Measurements from ENCODE around the gene CMTM2. TPM values are rescaled to one million over a fixed set of nuclear protein-coding genes. Genes with fewer than 3 reads are reported as not detected.

Gene CMTM2
- total and polyA plus RNA-seq, 9 of the 15 experiments (the other 6 are each of a cell fraction or from before 2014, with no cell fraction given) = not detected

DNA sequence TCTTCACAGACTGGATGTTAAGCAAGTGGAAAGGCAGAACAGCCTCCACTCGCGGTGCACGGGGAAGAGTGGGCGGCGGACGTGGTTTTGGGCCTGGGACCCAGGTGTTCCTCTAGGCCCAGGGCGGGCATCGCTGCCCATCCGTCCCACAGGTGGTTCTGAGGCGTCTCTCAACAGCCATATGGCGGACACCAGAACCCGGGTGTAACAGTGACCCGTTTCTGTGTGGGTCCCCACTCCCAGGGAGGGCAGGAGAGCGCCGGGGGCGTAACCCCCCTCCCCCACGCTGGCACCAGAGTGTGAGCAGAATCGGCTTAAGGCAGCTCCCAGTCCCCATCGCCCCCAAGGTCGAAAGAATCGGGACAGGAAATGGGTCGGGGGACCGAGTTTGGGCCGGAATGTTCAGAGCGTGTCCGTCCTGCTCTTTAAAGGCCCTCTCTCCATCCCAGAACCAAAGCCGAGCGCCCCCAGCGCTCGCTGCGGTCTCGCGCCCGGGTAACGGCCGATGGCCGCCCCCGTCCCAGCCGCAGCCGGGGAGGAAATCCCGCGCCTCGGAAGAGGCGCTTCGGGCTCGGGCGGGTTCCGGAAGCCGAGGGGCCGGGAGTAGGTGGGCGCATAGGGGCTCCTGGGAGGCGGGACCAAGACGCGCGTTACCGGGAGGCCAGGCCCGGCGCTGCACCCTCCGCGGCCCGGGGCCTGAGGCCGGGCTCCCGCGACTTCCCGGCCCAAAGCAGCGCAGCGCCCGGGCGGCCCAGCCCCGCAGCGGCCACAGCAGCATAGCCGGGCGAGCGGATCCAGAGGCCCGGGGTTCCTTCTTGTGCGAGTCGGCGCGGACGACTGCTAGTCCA, 29.8 kb upstream of the CMTM2 start, which contains the start of gene TK2 (continued):
- TF ChIP-seq HDAC2 (IDR thresholded peaks at IDR 0.05) (0 out of 2 replicates have a peak, but pooled peaks have one; percentile 18), ILF3 (IDR thresholded peaks at IDR 0.05; ENCODE audit: borderline replicate concordance) (peak; percentile 74; the same call in 1 of the 2 replicates), SNIP1 (IDR thresholded peaks at IDR 0.05; ENCODE audit: low read depth) (no peak), PURB (CRISPR knock-in tag; IDR thresholded peaks at IDR 0.05; ENCODE audit: low read depth) (no peak), MAFF (IDR thresholded peaks at IDR 0.05; ENCODE audit: low read length) (no peak)
- TF ChIP-seq, protein P1, sequence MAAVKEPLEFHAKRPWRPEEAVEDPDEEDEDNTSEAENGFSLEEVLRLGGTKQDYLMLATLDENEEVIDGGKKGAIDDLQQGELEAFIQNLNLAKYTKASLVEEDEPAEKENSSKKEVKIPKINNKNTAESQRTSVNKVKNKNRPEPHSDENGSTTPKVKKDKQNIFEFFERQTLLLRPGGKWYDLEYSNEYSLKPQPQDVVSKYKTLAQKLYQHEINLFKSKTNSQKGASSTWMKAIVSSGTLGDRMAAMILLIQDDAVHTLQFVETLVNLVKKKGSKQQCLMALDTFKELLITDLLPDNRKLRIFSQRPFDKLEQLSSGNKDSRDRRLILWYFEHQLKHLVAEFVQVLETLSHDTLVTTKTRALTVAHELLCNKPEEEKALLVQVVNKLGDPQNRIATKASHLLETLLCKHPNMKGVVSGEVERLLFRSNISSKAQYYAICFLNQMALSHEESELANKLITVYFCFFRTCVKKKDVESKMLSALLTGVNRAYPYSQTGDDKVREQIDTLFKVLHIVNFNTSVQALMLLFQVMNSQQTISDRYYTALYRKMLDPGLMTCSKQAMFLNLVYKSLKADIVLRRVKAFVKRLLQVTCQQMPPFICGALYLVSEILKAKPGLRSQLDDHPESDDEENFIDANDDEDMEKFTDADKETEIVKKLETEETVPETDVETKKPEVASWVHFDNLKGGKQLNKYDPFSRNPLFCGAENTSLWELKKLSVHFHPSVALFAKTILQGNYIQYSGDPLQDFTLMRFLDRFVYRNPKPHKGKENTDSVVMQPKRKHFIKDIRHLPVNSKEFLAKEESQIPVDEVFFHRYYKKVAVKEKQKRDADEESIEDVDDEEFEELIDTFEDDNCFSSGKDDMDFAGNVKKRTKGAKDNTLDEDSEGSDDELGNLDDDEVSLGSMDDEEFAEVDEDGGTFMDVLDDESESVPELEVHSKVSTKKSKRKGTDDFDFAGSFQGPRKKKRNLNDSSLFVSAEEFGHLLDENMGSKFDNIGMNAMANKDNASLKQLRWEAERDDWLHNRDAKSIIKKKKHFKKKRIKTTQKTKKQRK (IDR thresholded peaks at IDR 0.05; ENCODE audit: borderline replicate concordance, low read depth, low read length) = no peak
- TF ChIP-seq, protein P2, sequence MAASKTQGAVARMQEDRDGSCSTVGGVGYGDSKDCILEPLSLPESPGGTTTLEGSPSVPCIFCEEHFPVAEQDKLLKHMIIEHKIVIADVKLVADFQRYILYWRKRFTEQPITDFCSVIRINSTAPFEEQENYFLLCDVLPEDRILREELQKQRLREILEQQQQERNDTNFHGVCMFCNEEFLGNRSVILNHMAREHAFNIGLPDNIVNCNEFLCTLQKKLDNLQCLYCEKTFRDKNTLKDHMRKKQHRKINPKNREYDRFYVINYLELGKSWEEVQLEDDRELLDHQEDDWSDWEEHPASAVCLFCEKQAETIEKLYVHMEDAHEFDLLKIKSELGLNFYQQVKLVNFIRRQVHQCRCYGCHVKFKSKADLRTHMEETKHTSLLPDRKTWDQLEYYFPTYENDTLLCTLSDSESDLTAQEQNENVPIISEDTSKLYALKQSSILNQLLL (CRISPR knock-in tag; IDR thresholded peaks at IDR 0.05; ENCODE audit: borderline replicate concordance) = no peak
- TF ChIP-seq, protein P3, sequence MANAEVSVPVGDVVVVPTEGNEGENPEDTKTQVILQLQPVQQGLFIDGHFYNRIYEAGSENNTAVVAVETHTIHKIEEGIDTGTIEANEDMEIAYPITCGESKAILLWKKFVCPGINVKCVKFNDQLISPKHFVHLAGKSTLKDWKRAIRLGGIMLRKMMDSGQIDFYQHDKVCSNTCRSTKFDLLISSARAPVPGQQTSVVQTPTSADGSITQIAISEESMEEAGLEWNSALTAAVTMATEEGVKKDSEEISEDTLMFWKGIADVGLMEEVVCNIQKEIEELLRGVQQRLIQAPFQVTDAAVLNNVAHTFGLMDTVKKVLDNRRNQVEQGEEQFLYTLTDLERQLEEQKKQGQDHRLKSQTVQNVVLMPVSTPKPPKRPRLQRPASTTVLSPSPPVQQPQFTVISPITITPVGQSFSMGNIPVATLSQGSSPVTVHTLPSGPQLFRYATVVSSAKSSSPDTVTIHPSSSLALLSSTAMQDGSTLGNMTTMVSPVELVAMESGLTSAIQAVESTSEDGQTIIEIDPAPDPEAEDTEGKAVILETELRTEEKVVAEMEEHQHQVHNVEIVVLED (CRISPR knock-in tag; IDR thresholded peaks at IDR 0.05) = no peak
- TF ChIP-seq, protein P4, sequence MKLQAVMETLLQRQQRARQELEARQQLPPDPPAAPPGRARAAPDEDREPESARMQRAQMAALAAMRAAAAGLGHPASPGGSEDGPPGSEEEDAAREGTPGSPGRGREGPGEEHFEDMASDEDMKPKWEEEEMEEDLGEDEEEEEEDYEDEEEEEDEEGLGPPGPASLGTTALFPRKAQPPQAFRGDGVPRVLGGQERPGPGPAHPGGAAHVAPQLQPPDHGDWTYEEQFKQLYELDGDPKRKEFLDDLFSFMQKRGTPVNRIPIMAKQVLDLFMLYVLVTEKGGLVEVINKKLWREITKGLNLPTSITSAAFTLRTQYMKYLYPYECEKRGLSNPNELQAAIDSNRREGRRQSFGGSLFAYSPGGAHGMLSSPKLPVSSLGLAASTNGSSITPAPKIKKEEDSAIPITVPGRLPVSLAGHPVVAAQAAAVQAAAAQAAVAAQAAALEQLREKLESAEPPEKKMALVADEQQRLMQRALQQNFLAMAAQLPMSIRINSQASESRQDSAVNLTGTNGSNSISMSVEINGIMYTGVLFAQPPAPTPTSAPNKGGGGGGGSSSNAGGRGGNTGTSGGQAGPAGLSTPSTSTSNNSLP (IDR thresholded peaks at IDR 0.05; ENCODE audit: borderline replicate concordance, low read depth, low read length) = no peak
- TF ChIP-seq, protein P5, sequence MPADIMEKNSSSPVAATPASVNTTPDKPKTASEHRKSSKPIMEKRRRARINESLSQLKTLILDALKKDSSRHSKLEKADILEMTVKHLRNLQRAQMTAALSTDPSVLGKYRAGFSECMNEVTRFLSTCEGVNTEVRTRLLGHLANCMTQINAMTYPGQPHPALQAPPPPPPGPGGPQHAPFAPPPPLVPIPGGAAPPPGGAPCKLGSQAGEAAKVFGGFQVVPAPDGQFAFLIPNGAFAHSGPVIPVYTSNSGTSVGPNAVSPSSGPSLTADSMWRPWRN (IDR thresholded peaks at IDR 0.05; ENCODE audit: low read depth) = no peak
- TF ChIP-seq, protein P6, sequence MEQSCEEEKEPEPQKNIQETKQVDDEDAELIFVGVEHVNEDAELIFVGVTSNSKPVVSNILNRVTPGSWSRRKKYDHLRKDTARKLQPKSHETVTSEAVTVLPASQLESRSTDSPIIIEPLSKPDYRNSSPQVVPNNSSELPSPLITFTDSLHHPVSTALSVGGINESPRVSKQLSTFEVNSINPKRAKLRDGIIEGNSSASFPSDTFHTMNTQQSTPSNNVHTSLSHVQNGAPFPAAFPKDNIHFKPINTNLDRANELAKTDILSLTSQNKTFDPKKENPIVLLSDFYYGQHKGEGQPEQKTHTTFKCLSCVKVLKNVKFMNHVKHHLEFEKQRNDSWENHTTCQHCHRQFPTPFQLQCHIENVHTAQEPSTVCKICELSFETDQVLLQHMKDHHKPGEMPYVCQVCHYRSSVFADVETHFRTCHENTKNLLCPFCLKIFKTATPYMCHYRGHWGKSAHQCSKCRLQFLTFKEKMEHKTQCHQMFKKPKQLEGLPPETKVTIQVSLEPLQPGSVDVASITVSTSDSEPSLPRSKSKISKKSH (CRISPR knock-in tag; IDR thresholded peaks at IDR 0.05) = no peak
- TF ChIP-seq, protein P7, sequence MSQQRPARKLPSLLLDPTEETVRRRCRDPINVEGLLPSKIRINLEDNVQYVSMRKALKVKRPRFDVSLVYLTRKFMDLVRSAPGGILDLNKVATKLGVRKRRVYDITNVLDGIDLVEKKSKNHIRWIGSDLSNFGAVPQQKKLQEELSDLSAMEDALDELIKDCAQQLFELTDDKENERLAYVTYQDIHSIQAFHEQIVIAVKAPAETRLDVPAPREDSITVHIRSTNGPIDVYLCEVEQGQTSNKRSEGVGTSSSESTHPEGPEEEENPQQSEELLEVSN (IDR thresholded peaks at IDR 0.05; ENCODE audit: borderline replicate concordance in 1 of 2, extremely low read depth in 1 of 2, insufficient read depth in 1 of 2, insufficient read length in 1 of 2, low read depth in 1 of 2, low read length in 1 of 2, poor library complexity in 1 of 2, severe bottlenecking in 1 of 2) = peak; percentile 8 to 54

All from K562 (cell line).